ENCODE data around the gene CDKN2AIP. TPM values are rescaled to one million over a fixed set of nuclear protein-coding genes. Genes with fewer than 3 reads are reported as not detected.

Gene CDKN2AIP
- total RNA-seq, 2 donors from 2014 or later: 14.1 to 15.3 TPM

GRCh38 chr4:183402771-183403170 is 41.7 kb upstream of the CDKN2AIP start:
- H3K9me3 Mint-ChIP-seq: no peaks in the 10 kb centered on the region
- WGBS, 2 experiments (ENCODE audit: insufficient coverage in 1 of 2, insufficient read length in 1 of 2): 88 to 91% methylated on average over 4 of the region's 4 CpGs
- no peak overlapping the region for H3K4me3 ChIP-seq (ENCODE audit: low read length)
- H3K36me3 Mint-ChIP-seq (ENCODE audit: low read depth): no peaks in the 10 kb centered on the region
- H3K9me3 ChIP-seq (ENCODE audit: control insufficient read depth, low read length): no peaks in the 10 kb centered on the region
- H3K27ac ChIP-seq (ENCODE audit: low read depth, low read length): no peak overlapping the region
- H3K9ac ChIP-seq (ENCODE audit: extremely low read depth, low read length, poor library complexity, severe bottlenecking): no peak overlapping the region
- no peaks in the 10 kb centered on the region for H3K36me3 ChIP-seq (ENCODE audit: control insufficient read depth, insufficient read depth, low read length)
- no peak overlapping the region for H3K4me3 Mint-ChIP-seq
- no peaks in the 10 kb centered on the region for H3K27me3 ChIP-seq (ENCODE audit: control insufficient read depth, insufficient read depth, low read length, poor library complexity, severe bottlenecking)
- DNase-seq: no peak
- H3K27me3 Mint-ChIP-seq (ENCODE audit: insufficient read depth): peaks cover 15% of the 10 kb centered on the region
- H3K4me1 ChIP-seq (ENCODE audit: control insufficient read depth, insufficient read depth, low read length): peaks cover 4% of the 10 kb centered on the region
- H3K4me1 Mint-ChIP-seq: peaks cover 6% of the 10 kb centered on the region
- H3K27ac Mint-ChIP-seq: no peak overlapping the region
- TF ChIP-seq CTCF (conservative IDR thresholded peaks at IDR 0.05): no peak

- no peaks in the 10 kb centered on the region for H3K9me3 Mint-ChIP-seq
- DNase-seq: no peak
- Histone ChIP-seq H3K9me3 (ENCODE audit: control insufficient read depth, low read length) (no peaks in the 10 kb centered on the region), H3K4me3 (ENCODE audit: low read length) (no peak overlapping the region), H3K9ac (ENCODE audit: extremely low read depth, low read length, poor library complexity, severe bottlenecking) (no peak overlapping the region), H3K27me3 (ENCODE audit: control insufficient read depth, insufficient read depth, low read length, poor library complexity, severe bottlenecking) (no peaks in the 10 kb centered on the region), H3K36me3 (ENCODE audit: control insufficient read depth, insufficient read depth, low read length) (no peaks in the 10 kb centered on the region), H3K4me1 (ENCODE audit: control insufficient read depth, insufficient read depth, low read length) (peaks cover 3% of the 10 kb centered on the region), H3K27ac (ENCODE audit: low read depth, low read length) (no peak overlapping the region)
- no peak overlapping the region for H3K4me3 Mint-ChIP-seq
- peaks cover 10% of the 10 kb centered on the region for H3K4me1 Mint-ChIP-seq
- H3K36me3 Mint-ChIP-seq (ENCODE audit: low read depth): no peaks in the 10 kb centered on the region
- TF ChIP-seq CTCF (conservative IDR thresholded peaks at IDR 0.05): no peak
- no peak overlapping the region for H3K27ac Mint-ChIP-seq
- 93 to 97% methylated on average over 8 to 9 of the region's 9 CpGs for WGBS, 2 experiments (ENCODE audit: insufficient coverage in 1 of 2, insufficient read length in 1 of 2)
- peaks cover 13% of the 10 kb centered on the region for H3K27me3 Mint-ChIP-seq (ENCODE audit: insufficient read depth)
Observed at GRCh38 chr4:183403486-183403885, 41.0 kb upstream of the CDKN2AIP start.

- Mint-ChIP-seq H3K9me3 (no peaks in the 10 kb centered on the region), H3K4me1 (peaks cover 9% of the 10 kb centered on the region), H3K36me3 (ENCODE audit: low read depth) (no peaks in the 10 kb centered on the region), H3K4me3 (no peak overlapping the region), H3K27me3 (ENCODE audit: insufficient read depth) (peaks cover 12% of the 10 kb centered on the region), H3K27ac (no peak overlapping the region)
- H3K27ac ChIP-seq (ENCODE audit: low read depth, low read length): no peak overlapping the region
- no peaks in the 10 kb centered on the region for H3K9me3 ChIP-seq (ENCODE audit: control insufficient read depth, low read length)
- no peak for TF ChIP-seq CTCF (conservative IDR thresholded peaks at IDR 0.05)
- no peak for DNase-seq
- H3K27me3 ChIP-seq (ENCODE audit: control insufficient read depth, insufficient read depth, low read length, poor library complexity, severe bottlenecking): no peaks in the 10 kb centered on the region
- H3K4me3 ChIP-seq (ENCODE audit: low read length): no peak overlapping the region
- H3K9ac ChIP-seq (ENCODE audit: extremely low read depth, low read length, poor library complexity, severe bottlenecking): no peak overlapping the region
- WGBS, 2 experiments (ENCODE audit: insufficient coverage in 1 of 2, insufficient read length in 1 of 2): 86 to 91% methylated on average over 4 of the region's 4 CpGs
- H3K4me1 ChIP-seq (ENCODE audit: control insufficient read depth, insufficient read depth, low read length): peaks cover 2% of the 10 kb centered on the region
- H3K36me3 ChIP-seq (ENCODE audit: control insufficient read depth, insufficient read depth, low read length): no peaks in the 10 kb centered on the region
Observed at GRCh38 chr4:183403961-183404360, 40.5 kb upstream of the CDKN2AIP start.
